Prostate gland (tissue), 2 donors: ENCODE measurements around the gene GCNA. TPM values are rescaled to one million over a fixed set of nuclear protein-coding genes. Genes with fewer than 3 reads are reported as not detected.

Experiments used
- DNase-seq: peaks from one replicate; pipeline ENCODE4 v3.0.0-alpha.2; 2019; ENCODE audit warnings: low spot score
- H3K27ac ChIP-seq, 2 donors: fragments of 200-600 bp; sonication (generic); 2 replicates each; pipeline ENCODE4 v1.5.1; 2017 to 2019
- H3K27me3 ChIP-seq: fragments of 200-600 bp; sonication (generic); replicated peaks from 2 replicates; pipeline ENCODE4 v1.5.1; 2019; ENCODE audit not compliant: insufficient read depth
- H3K36me3 ChIP-seq, 2 donors: fragments of 200-600 bp; sonication (generic); 1 replicate in 1 of 2; 2 replicates in 1 of 2; pipeline versions ENCODE4 v1.5.1 to v1.8.1; 2017 to 2019
- H3K4me1 ChIP-seq: fragments of 200-600 bp; sonication (generic); replicated peaks from 2 replicates; pipeline ENCODE4 v1.5.1; 2019
- H3K4me3 ChIP-seq, 2 donors: fragments of 200-600 bp; sonication (generic); 2 replicates each; pipeline ENCODE4 v1.5.1; 2017 to 2019
- H3K9me3 ChIP-seq: fragments of 200-600 bp; sonication (generic); 2 replicates; pipeline ENCODE4 v1.5.1; 2017
- CTCF ChIP-seq, 4 experiments: fragments of 200-600 bp in 2 of 4; fragments of 450-650 bp in 2 of 4; sonication (generic) in 2 of 4; IDR thresholded peaks; 1 replicate in 3 of 4; 2 replicates in 1 of 4; pipeline ENCODE4 v1.5.1; 2016 to 2019; ENCODE audit warnings: antibody characterized with exemption in 4 of 4, mild to moderate bottlenecking in 2 of 4, moderate library complexity in 2 of 4
- POLR2A ChIP-seq: fragments of 450-650 bp; IDR thresholded peaks from one replicate; pipeline ENCODE4 v1.6.1; 2016; ENCODE audit warnings: antibody characterized with exemption, mild to moderate bottlenecking
- POLR2AphosphoS5 ChIP-seq: sonication (generic); formaldehyde crosslinking; IDR thresholded peaks from one replicate; pipeline ENCODE4 v1.6.1; 2017; ENCODE audit warnings: antibody characterized with exemption
- WGBS: methylation state at CpG from one replicate; pipeline ENCODE4 v1.1.5; 2018; 5-methylcytosine and 5-hydroxymethylcytosine counted together
- intact Hi-C: fragments of 100-400 bp; cut with DNase I; formaldehyde crosslinking; loops from one replicate; pipeline ENCODE4 v1.14.2; 2022
- total RNA-seq, 2 donors: library from RNA; depleted of rRNA; stranded (reverse); fragments of >200 nt; gene quantifications; one replicate each; pipeline ENCODE4 v1.1.0, GENCODE V29; 2016

GCNA gene
- total RNA-seq, 2 donors from 2014 or later: 1.4 to 18.0 TPM

GRCh38 chrX:71533851-71534561 lies 44.2 kb upstream of the GCNA start:
- intact Hi-C loops: no loop called here
- Histone ChIP-seq H3K27me3 (no peaks in the 10 kb centered on the region), H3K36me3 (no peaks in the 10 kb centered on the region), H3K4me3 (peak overlapping the region; percentile 53 to 57), H3K9me3 (no peaks in the 10 kb centered on the region), H3K4me1 (no peaks in the 10 kb centered on the region), H3K27ac (peak overlapping the region; percentile 83 to 87)
- DNase-seq: peak; percentile 22
- WGBS: under 1% methylated on average over 31 of the region's 31 CpGs
- TF ChIP-seq POLR2AphosphoS5 (peak; percentile 6), CTCF (IDR thresholded peaks at IDR 0.05) (no peak), POLR2A (no peak)

GRCh38 chrX:71534773-71535544 lies 43.3 kb upstream of the GCNA start:
- no peaks in the 10 kb centered on the region for H3K27me3 ChIP-seq
- peak overlapping the region; percentile 53 to 57 for H3K4me3 ChIP-seq
- no peak for DNase-seq
- H3K9me3 ChIP-seq: no peaks in the 10 kb centered on the region
- TF ChIP-seq POLR2AphosphoS5 (no peak), POLR2A (no peak), CTCF (IDR thresholded peaks at IDR 0.05) (no peak)
- no peaks in the 10 kb centered on the region for H3K36me3 ChIP-seq
- H3K27ac ChIP-seq: peak overlapping the region; percentile 83 to 87
- WGBS: under 1% methylated on average over 9 of the region's 9 CpGs
- H3K4me1 ChIP-seq: no peaks in the 10 kb centered on the region
- intact Hi-C loops: no loop called here

- no peaks in the 10 kb centered on the region for H3K4me1 ChIP-seq
- intact Hi-C loops: no loop called here
- no peaks in the 10 kb centered on the region for H3K36me3 ChIP-seq
- no peak overlapping the region for H3K27ac ChIP-seq
- no peaks in the 10 kb centered on the region for H3K9me3 ChIP-seq
- no peak for DNase-seq
- H3K27me3 ChIP-seq: no peaks in the 10 kb centered on the region
- 0% methylated on average over 5 of the region's 5 CpGs for WGBS
- no peak for TF ChIP-seq POLR2A
- no peak for TF ChIP-seq CTCF (IDR thresholded peaks at IDR 0.05)
- TF ChIP-seq POLR2AphosphoS5: no peak
- peak overlapping the region in 1 of 2 donors; percentile 4 for H3K4me3 ChIP-seq
Observed at GRCh38 chrX:71536285-71536684, 42.0 kb upstream of the GCNA start.

- no peak for DNase-seq
- no peaks in the 10 kb centered on the region for H3K9me3 ChIP-seq
- WGBS: 75% methylated on average over 9 of the region's 9 CpGs
- H3K4me1 ChIP-seq: no peaks in the 10 kb centered on the region
- H3K4me3 ChIP-seq: no peak overlapping the region
- H3K27me3 ChIP-seq: no peaks in the 10 kb centered on the region
- H3K36me3 ChIP-seq: no peaks in the 10 kb centered on the region
- no peak overlapping the region for H3K27ac ChIP-seq
- TF ChIP-seq CTCF (IDR thresholded peaks at IDR 0.05): no peak
- no peak for TF ChIP-seq POLR2AphosphoS5
- no peak for TF ChIP-seq POLR2A
- intact Hi-C loops: no loop called here
Observed at GRCh38 chrX:71537743-71538142, 40.5 kb upstream of the GCNA start.
